Breast epithelium (tissue), 4 donors: ENCODE measurements around the gene UCK2. TPM values are rescaled to one million over a fixed set of nuclear protein-coding genes. Genes with fewer than 3 reads are reported as not detected.

Experiments
- DNase-seq, 2 donors: peaks; one replicate each; pipeline ENCODE4 v3.0.0-alpha.2; 2019; ENCODE audit warnings: low spot score in 2 of 2
- H3K27ac ChIP-seq, 2 donors: fragments of 200-600 bp; sonication (generic) in 1 of 2; one replicate each; pipeline ENCODE4 v1.5.1; 2016 to 2019; ENCODE audit warnings: mild to moderate bottlenecking in 1 of 2
- H3K27me3 ChIP-seq, 2 donors: fragments of 200-600 bp; sonication (generic) in 1 of 2; one replicate each; pipeline versions ENCODE4 v1.5.1 to v1.6.0; 2017 to 2019; ENCODE audit warnings: control low read depth in 1 of 2, mild to moderate bottlenecking in 1 of 2
- H3K36me3 ChIP-seq: fragments of 200-600 bp; one replicate; pipeline ENCODE4 v1.5.1; 2019
- H3K4me1 ChIP-seq, 2 donors: fragments of 200-600 bp; sonication (generic); one replicate each; pipeline ENCODE4 v1.5.1; 2016 to 2019; ENCODE audit warnings: control low read depth in 1 of 2
- H3K4me3 ChIP-seq, 3 donors: fragments of 200-600 bp; sonication (generic); 1 replicate in 2 of 3; 2 replicates in 1 of 3; pipeline ENCODE4 v1.5.1; 2016 to 2019; ENCODE audit warnings: mild to moderate bottlenecking in 3 of 3, moderate library complexity in 2 of 3
- H3K9me3 ChIP-seq, 2 donors: fragments of 200-600 bp; sonication (generic) in 1 of 2; one replicate each; pipeline ENCODE4 v1.5.1; 2016 to 2019; ENCODE audit warnings: control low read depth in 1 of 2
- POLR2A ChIP-seq: fragments of 450-650 bp; IDR thresholded peaks from one replicate; pipeline ENCODE4 v1.6.1; 2016; ENCODE audit warnings: antibody characterized with exemption, mild to moderate bottlenecking, moderate library complexity
- POLR2AphosphoS5 ChIP-seq, 3 donors: sonication (generic); formaldehyde crosslinking; IDR thresholded peaks; one replicate each; pipeline ENCODE4 v1.6.1; 2017; ENCODE audit warnings: antibody characterized with exemption in 3 of 3
- intact Hi-C: fragments of 100-400 bp; cut with DNase I; formaldehyde crosslinking; loops from one replicate; pipeline ENCODE4 v1.15.1; 2023; ENCODE audit warnings: low total_unique reads
- total RNA-seq, 3 donors: library from RNA; depleted of rRNA; stranded (reverse); fragments of >200 nt; gene quantifications; one replicate each; pipeline ENCODE4 v1.1.0, GENCODE V29; 2016
- TF ChIP-seq, protein P1 (sequence below), 3 donors: fragments of 450-650 bp; IDR thresholded peaks; one replicate each; pipeline ENCODE4 v1.5.1; 2016 to 2017; ENCODE audit warnings: antibody characterized with exemption in 3 of 3, mild to moderate bottlenecking in 3 of 3, moderate library complexity in 3 of 3

Gene UCK2
- total RNA-seq, 3 donors from 2014 or later = 13.6 to 51.1 (median 45.9) TPM

DNA sequence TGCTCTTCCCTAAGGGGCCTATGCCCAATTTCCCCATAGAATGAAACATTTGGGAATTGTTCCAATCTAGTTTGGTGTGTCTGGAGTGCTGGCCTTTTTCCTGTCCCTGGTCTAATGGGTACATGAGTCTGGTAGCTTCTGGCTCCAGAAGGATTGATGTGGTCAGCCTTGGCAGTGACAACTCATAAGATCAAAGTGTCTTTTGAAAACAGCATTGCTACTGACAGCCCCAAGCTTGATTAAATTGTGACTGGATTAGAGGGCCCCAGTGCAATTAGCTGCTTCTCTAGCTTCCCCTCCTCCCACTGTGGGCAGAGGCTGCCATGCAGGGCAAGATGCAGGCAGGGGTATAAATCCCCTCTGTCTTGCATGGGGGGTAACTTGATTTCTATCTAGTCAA is 130.9 kb downstream of the UCK2 start:
- no peak for DNase-seq
- intact Hi-C loops = no loop called here
- Histone ChIP-seq H3K27me3 (no peaks in the 10 kb centered on the region), H3K4me3 (no peak overlapping the region), H3K36me3 (no peaks in the 10 kb centered on the region), H3K4me1 (no peaks in the 10 kb centered on the region), H3K27ac (no peak overlapping the region), H3K9me3 (peaks cover 0 to 3% of the 10 kb centered on the region in 2 donors)
- no peak for TF ChIP-seq POLR2AphosphoS5 (IDR thresholded peaks at IDR 0.05)

- intact Hi-C loops = no loop called here
- Histone ChIP-seq H3K27me3 (no peaks in the 10 kb centered on the region), H3K4me1 (no peaks in the 10 kb centered on the region), H3K36me3 (no peaks in the 10 kb centered on the region), H3K9me3 (no peaks in the 10 kb centered on the region), H3K27ac (no peak overlapping the region), H3K4me3 (no peak overlapping the region)
- no peak for DNase-seq
- TF ChIP-seq, protein P1, sequence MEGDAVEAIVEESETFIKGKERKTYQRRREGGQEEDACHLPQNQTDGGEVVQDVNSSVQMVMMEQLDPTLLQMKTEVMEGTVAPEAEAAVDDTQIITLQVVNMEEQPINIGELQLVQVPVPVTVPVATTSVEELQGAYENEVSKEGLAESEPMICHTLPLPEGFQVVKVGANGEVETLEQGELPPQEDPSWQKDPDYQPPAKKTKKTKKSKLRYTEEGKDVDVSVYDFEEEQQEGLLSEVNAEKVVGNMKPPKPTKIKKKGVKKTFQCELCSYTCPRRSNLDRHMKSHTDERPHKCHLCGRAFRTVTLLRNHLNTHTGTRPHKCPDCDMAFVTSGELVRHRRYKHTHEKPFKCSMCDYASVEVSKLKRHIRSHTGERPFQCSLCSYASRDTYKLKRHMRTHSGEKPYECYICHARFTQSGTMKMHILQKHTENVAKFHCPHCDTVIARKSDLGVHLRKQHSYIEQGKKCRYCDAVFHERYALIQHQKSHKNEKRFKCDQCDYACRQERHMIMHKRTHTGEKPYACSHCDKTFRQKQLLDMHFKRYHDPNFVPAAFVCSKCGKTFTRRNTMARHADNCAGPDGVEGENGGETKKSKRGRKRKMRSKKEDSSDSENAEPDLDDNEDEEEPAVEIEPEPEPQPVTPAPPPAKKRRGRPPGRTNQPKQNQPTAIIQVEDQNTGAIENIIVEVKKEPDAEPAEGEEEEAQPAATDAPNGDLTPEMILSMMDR (IDR thresholded peaks at IDR 0.05) = no peak
- TF ChIP-seq POLR2A (no peak), POLR2AphosphoS5 (IDR thresholded peaks at IDR 0.05) (no peak)
Measured at GRCh38 chr1:165960136-165960535, 132.7 kb downstream of the UCK2 start.

DNA sequence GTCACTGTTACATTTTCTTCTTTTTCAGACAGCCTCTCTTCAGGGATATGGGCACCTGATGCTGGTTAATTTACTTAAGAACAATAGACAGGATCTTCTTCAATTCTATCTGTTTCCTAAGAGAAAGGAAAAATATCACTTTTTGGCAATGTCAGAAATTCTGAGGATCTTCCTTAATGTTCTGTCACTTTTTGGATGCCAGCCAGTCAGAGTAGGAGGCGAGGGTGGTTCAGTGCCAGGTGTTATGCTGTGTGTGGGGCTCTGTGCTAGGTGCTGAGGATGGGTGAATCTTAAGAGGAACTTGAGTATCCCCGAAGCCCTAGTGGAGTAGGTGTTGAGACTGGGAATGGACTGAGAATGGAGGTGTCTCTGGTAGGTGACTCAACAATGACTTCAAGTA is 133.5 kb downstream of the UCK2 start:
- intact Hi-C loops = no loop called here
- TF ChIP-seq, protein P1 (IDR thresholded peaks at IDR 0.05) = no peak
- TF ChIP-seq POLR2A = no peak
- no peak for TF ChIP-seq POLR2AphosphoS5 (IDR thresholded peaks at IDR 0.05)
- DNase-seq = no peak

More for the DNA sequence above, 133.5 kb downstream of the UCK2 start:
- Histone ChIP-seq H3K9me3 (no peaks in the 10 kb centered on the region), H3K27me3 (no peaks in the 10 kb centered on the region), H3K4me1 (no peaks in the 10 kb centered on the region), H3K27ac (no peak overlapping the region), H3K4me3 (no peak overlapping the region), H3K36me3 (no peaks in the 10 kb centered on the region)

Other genes with a start within 250 kb of the UCK2 start
- gene MGST3, start 196.4 kb upstream of the UCK2 start, total RNA-seq = 100 to 1,000 TPM; 140 to 318 (median 251) TPM
- 100 to 1,000 TPM in 2 of 3 donors, 10 to 100 TPM in 1; 98.6 to 165 (median 110) TPM for gene ALDH9A1, start 129.1 kb upstream of the UCK2 start, total RNA-seq
- 10 to 100 TPM; 57.1 to 89.4 (median 68.8) TPM for gene TMCO1, start 58.7 kb upstream of the UCK2 start, total RNA-seq